ENCODE data around the gene ANKS1A.

DNA sequence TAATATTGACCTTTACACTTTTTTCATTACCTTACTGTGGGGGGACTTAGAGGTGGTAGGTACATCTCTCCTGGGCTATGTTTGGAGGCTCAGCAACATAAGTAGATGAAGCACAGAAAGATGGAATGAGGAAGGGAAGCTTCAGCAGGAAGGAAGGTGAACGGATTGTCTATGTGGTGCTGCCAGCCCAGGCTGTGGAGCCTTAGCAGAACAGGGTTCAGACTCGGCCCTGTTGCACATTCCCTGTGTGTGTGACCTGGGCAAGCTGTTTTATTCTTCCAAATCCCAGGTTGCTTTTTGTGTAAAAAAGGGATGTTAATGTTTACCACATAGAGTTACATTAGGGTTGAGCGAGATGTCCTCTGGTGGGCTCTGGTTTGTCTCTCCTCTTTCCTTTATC, 41.2 kb downstream of the ANKS1A start:
- TF ChIP-seq CTCF (IDR thresholded peaks at IDR 0.05 in 4 of 5, conservative IDR thresholded peaks at IDR 0.05 in 1 of 5) = no peak
- no peak for TF ChIP-seq POLR2A (IDR thresholded peaks at IDR 0.05)
